Sigmoid colon (tissue), 7 donors: ENCODE measurements around the gene MIXL1. TPM values are rescaled to one million over a fixed set of nuclear protein-coding genes. Genes with fewer than 3 reads are reported as not detected.

Source experiments
- DNase-seq: peaks from one replicate; pipeline ENCODE4 v3.0.0-alpha.2; 2019
- H3K27ac ChIP-seq, 4 donors: fragments of 200-600 bp; sonication (generic); one replicate each; pipeline ENCODE4 v1.5.1; 2016 to 2019; ENCODE audit warnings: mild to moderate bottlenecking in 1 of 4
- H3K27me3 ChIP-seq, 3 donors: fragments of 200-600 bp; sonication (generic); one replicate each; pipeline ENCODE4 v1.5.1; 2019; ENCODE audit warnings: mild to moderate bottlenecking in 1 of 3
- H3K36me3 ChIP-seq, 4 donors: fragments of 200-600 bp; sonication (generic); one replicate each; pipeline ENCODE4 v1.5.1; 2016 to 2019
- H3K4me1 ChIP-seq, 4 donors: fragments of 200-600 bp; sonication (generic); one replicate each; pipeline ENCODE4 v1.5.1; 2017 to 2019
- H3K4me3 ChIP-seq, 4 donors: fragments of 200-600 bp; sonication (generic); one replicate each; pipeline ENCODE4 v1.5.1; 2017 to 2019; ENCODE audit warnings: mild to moderate bottlenecking in 2 of 4, moderate library complexity in 1 of 4
- H3K9me3 ChIP-seq, 4 donors: fragments of 200-600 bp in 3 of 4; sonication (generic) in 3 of 4; one replicate each; pipeline versions ENCODE4 v1.5.1 to v1.6.1; 2013 to 2019
- EP300 ChIP-seq, 4 donors: sonication (generic); formaldehyde crosslinking; IDR thresholded peaks; one replicate each; pipeline ENCODE4 v1.6.1; 2017; ENCODE audit warnings: antibody characterized with exemption in 4 of 4
- POLR2A ChIP-seq, 2 donors: fragments of 450-650 bp; IDR thresholded peaks; one replicate each; pipeline ENCODE4 v1.6.1; 2016; ENCODE audit warnings: antibody characterized with exemption in 2 of 2, mild to moderate bottlenecking in 2 of 2, moderate library complexity in 2 of 2
- POLR2AphosphoS5 ChIP-seq, 4 donors: sonication (generic); formaldehyde crosslinking; IDR thresholded peaks; one replicate each; pipeline ENCODE4 v1.6.1; 2017; ENCODE audit warnings: antibody characterized with exemption in 4 of 4
- WGBS, 2 donors: extraction: QIAGEN DNeasy Blood & Tissue Kit; methylation state at CpG; one replicate each; pipeline ENCODE4 v1.1.7; 2013; 5-methylcytosine and 5-hydroxymethylcytosine counted together
- intact Hi-C: fragments of 100-400 bp; cut with DNase I; formaldehyde crosslinking; loops from one replicate; pipeline ENCODE4 v1.15.1; 2023
- polyA plus RNA-seq, 3 donors: library from polyadenylated mRNA; stranded (reverse); fragments of 200-250 nt; gene quantifications; one replicate each; pipeline ENCODE4 v1.2.3, GENCODE V29; 2013
- total RNA-seq, 4 donors: library from RNA; depleted of rRNA; stranded (reverse); fragments of >200 nt; gene quantifications; one replicate each; pipeline ENCODE4 v1.1.0, GENCODE V29; 2016
- TF ChIP-seq, protein P1 (sequence below), 4 experiments: fragments of 450-650 bp in 3 of 4; fragments of 200-600 bp in 1 of 4; IDR thresholded peaks; one replicate each; pipeline ENCODE4 v1.5.1; 2016 to 2019; ENCODE audit warnings: antibody characterized with exemption in 4 of 4, mild to moderate bottlenecking in 3 of 4, moderate library complexity in 2 of 4
- donor health status: healthy with polysubstance abuse.
- donor health status: Bipolar disorder and iron deficiency.
- donor health status: healthy.

MIXL1 gene
- total and polyA plus RNA-seq, 7 donors = 0.13 TPM; not detected in 6

DNA sequence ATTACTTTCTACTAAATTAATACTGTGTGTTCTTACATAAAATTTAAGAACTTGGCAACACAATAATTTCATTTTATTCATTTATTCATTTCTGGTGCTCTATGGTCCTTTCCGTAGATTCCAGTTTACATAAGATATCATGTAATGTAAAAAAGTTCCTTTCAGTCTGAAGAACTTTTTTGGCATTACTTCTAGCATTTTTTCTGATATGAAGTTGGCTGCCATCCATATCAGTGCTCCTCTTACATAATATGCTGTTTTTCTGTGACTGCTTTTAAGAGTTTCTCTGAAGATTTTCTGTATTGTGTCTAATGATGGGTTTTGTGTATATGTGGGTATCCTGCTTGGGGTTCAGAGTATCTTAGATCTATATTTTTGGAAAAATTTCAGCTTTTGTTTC, 50.7 kb downstream of the MIXL1 start:
- no peaks in the 10 kb centered on the region for H3K36me3 ChIP-seq
- H3K9me3 ChIP-seq = no peaks in the 10 kb centered on the region
- no peak overlapping the region for H3K27ac ChIP-seq
- intact Hi-C loops = no loop called here
- DNase-seq = no peak
- WGBS, 2 donors = 89 to 95% methylated on average over 1 of the region's 1 CpG
- H3K4me3 ChIP-seq = no peak overlapping the region
- no peaks in the 10 kb centered on the region for H3K27me3 ChIP-seq
- no peak for TF ChIP-seq EP300 (IDR thresholded peaks at IDR 0.05)
- no peak for TF ChIP-seq POLR2A (IDR thresholded peaks at IDR 0.05)
- no peak for TF ChIP-seq POLR2AphosphoS5 (IDR thresholded peaks at IDR 0.05)
- TF ChIP-seq, protein P1, sequence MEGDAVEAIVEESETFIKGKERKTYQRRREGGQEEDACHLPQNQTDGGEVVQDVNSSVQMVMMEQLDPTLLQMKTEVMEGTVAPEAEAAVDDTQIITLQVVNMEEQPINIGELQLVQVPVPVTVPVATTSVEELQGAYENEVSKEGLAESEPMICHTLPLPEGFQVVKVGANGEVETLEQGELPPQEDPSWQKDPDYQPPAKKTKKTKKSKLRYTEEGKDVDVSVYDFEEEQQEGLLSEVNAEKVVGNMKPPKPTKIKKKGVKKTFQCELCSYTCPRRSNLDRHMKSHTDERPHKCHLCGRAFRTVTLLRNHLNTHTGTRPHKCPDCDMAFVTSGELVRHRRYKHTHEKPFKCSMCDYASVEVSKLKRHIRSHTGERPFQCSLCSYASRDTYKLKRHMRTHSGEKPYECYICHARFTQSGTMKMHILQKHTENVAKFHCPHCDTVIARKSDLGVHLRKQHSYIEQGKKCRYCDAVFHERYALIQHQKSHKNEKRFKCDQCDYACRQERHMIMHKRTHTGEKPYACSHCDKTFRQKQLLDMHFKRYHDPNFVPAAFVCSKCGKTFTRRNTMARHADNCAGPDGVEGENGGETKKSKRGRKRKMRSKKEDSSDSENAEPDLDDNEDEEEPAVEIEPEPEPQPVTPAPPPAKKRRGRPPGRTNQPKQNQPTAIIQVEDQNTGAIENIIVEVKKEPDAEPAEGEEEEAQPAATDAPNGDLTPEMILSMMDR (IDR thresholded peaks at IDR 0.05) = no peak
- H3K4me1 ChIP-seq = no peaks in the 10 kb centered on the region

DNA sequence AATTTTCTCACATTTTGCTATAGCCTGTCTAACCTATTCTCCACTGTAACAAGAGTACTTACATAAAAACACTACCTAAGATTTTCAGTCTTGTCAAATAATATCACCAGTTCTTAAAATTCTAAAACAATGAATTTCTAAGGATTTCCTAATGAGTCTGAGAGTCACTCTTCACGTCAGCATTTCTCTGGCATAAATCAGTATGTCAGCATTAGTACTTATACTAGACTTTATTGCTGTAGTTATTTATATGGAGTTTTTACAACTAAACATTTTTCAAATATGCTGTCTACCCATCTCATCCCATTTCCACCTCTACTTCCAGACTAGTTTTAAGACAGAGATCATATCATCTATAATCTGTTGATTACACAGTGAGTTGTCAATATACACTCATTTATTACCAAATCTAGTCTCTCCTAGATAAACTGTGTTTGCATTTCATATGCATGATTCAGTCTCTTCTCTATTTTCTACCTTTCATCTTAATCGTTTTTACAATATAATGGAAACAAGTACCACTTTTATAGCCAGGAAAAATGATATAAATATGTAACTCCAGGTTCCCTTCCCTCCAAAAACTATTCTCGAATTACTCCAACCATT, 52.7 kb downstream of the MIXL1 start:
- H3K4me3 ChIP-seq = no peak overlapping the region
- TF ChIP-seq, protein P1 (IDR thresholded peaks at IDR 0.05) = no peak
- TF ChIP-seq POLR2AphosphoS5 (IDR thresholded peaks at IDR 0.05) (no peak), POLR2A (IDR thresholded peaks at IDR 0.05) (no peak), EP300 (IDR thresholded peaks at IDR 0.05) (no peak)
- DNase-seq = no peak

More for the DNA sequence above, 52.7 kb downstream of the MIXL1 start:
- no peaks in the 10 kb centered on the region for H3K27me3 ChIP-seq
- H3K36me3 ChIP-seq = no peaks in the 10 kb centered on the region
- intact Hi-C loops = no loop called here
- H3K9me3 ChIP-seq = no peaks in the 10 kb centered on the region
- WGBS, 2 donors = 80 to 87% methylated on average over 3 of the region's 3 CpGs
- H3K4me1 ChIP-seq = no peaks in the 10 kb centered on the region
- no peak overlapping the region for H3K27ac ChIP-seq

Other genes starting within 250 kb of the MIXL1 start
- gene SDE2, start 224.3 kb upstream of the MIXL1 start, total RNA-seq = 10 to 100 TPM; 11.1 to 21.9 (median 18.4) TPM
- gene SDE2, start 224.3 kb upstream of the MIXL1 start, polyA plus RNA-seq = 10 to 100 TPM in 2 of 3 donors, 1 to 10 TPM in 1; 9.0 to 12.7 (median 10.2) TPM
- gene H3-3A, start 160.9 kb upstream of the MIXL1 start, total RNA-seq = 100 to 1,000 TPM; 320 to 452 (median 393) TPM
- gene H3-3A, start 160.9 kb upstream of the MIXL1 start, polyA plus RNA-seq = 1,000 to 10,000 TPM in 2 of 3 donors, 100 to 1,000 TPM in 1; 807 to 2,184 (median 1,596) TPM
- 10 to 100 TPM; 32.9 to 37.8 (median 33.9) TPM for gene ACBD3, start 36.9 kb upstream of the MIXL1 start, total RNA-seq
- 10 to 100 TPM; 23.7 to 29.4 (median 28.4) TPM for gene ACBD3, start 36.9 kb upstream of the MIXL1 start, polyA plus RNA-seq
- gene LIN9, start 85.5 kb downstream of the MIXL1 start, total RNA-seq = 1 to 10 TPM; 3.1 to 5.4 (median 4.6) TPM
- gene LIN9, start 85.5 kb downstream of the MIXL1 start, polyA plus RNA-seq = 1 to 10 TPM; 2.4 to 2.9 (median 2.8) TPM
- 100 to 1,000 TPM; 107 to 168 (median 152) TPM for gene PARP1, start 184.4 kb downstream of the MIXL1 start, total RNA-seq
- gene PARP1, start 184.4 kb downstream of the MIXL1 start, polyA plus RNA-seq = 10 to 100 TPM; 16.4 to 58.8 (median 18.6) TPM